GM23338 (cell line): ENCODE results near the gene POMT2. TPM values are rescaled to one million over a fixed set of nuclear protein-coding genes. Genes with fewer than 3 reads are reported as not detected.

Experiments used
- ATAC-seq: fragments of 200-7000 bp; cut with Tn5 transposase; 3 replicates; pipeline ENCODE4 v1.9.1; 2020
- DNase-seq: peaks from one replicate; pipeline ENCODE4 v3.0.0-alpha.2; 2015; ENCODE audit warnings: low spot score
- H2AFZ ChIP-seq: fragments of 200-600 bp; sonication (generic); 2 replicates; pipeline ENCODE4 v1.8.0; 2016; ENCODE audit warnings: antibody characterized with exemption, mild to moderate bottlenecking, moderate library complexity
- H3F3A ChIP-seq: fragments of 200-600 bp; sonication (generic); replicated peaks from 2 replicates; pipeline ENCODE4 v1.8.0; 2017; ENCODE audit warnings: antibody characterized with exemption, mixed run types, low read depth
- H3K27ac ChIP-seq: fragments of 200-600 bp; sonication (generic); 2 replicates; pipeline ENCODE4 v1.6.1; 2016; ENCODE audit warnings: low read depth
- H3K27me3 ChIP-seq: fragments of 200-600 bp; sonication (generic); 2 replicates; pipeline ENCODE4 v1.8.0; 2016; ENCODE audit warnings: mild to moderate bottlenecking, mixed run types, moderate library complexity; ENCODE audit not compliant: insufficient read depth
- H3K36me3 ChIP-seq: fragments of 200-600 bp; sonication (generic); 2 replicates; pipeline ENCODE4 v1.8.0; 2016; ENCODE audit warnings: mild to moderate bottlenecking; ENCODE audit not compliant: insufficient read depth
- H3K4me1 ChIP-seq: fragments of 200-600 bp; sonication (generic); 2 replicates; pipeline ENCODE4 v1.8.0; 2016; ENCODE audit warnings: mild to moderate bottlenecking, moderate library complexity; ENCODE audit not compliant: insufficient read depth
- H3K4me2 ChIP-seq: fragments of 200-600 bp; sonication (generic); 2 replicates; pipeline ENCODE4 v1.7.1; 2017; ENCODE audit warnings: mixed run types
- H3K4me3 ChIP-seq: fragments of 200-600 bp; sonication (generic); 2 replicates; pipeline ENCODE4 v1.6.1; 2016; ENCODE audit warnings: mixed run types
- H3K79me2 ChIP-seq: fragments of 200-600 bp; sonication (generic); replicated peaks from 2 replicates; pipeline ENCODE4 v1.8.0; 2017; ENCODE audit warnings: mild to moderate bottlenecking; ENCODE audit not compliant: insufficient read depth
- H3K9me2 ChIP-seq: fragments of 200-600 bp; sonication (generic); 2 replicates; pipeline ENCODE4 v1.8.0; 2017; ENCODE audit not compliant: insufficient read depth
- H4K20me1 ChIP-seq: fragments of 200-600 bp; sonication (generic); replicated peaks from 2 replicates; pipeline ENCODE4 v1.8.0; 2017; ENCODE audit warnings: mild to moderate bottlenecking; ENCODE audit not compliant: insufficient read depth
- H3K27ac Mint-ChIP-seq: 2 replicates; pipeline ENCODE4 v1.8.0; 2020; ENCODE audit warnings: inconsistent platforms, mild to moderate bottlenecking, moderate library complexity, mixed read lengths
- H3K27me3 Mint-ChIP-seq: 3 replicates; pipeline ENCODE4 v1.8.0; 2022; ENCODE audit warnings: low read depth, mild to moderate bottlenecking, moderate library complexity, mixed read lengths, inconsistent platforms; ENCODE audit not compliant: insufficient read depth, poor library complexity
- H3K36me3 Mint-ChIP-seq: 3 replicates; pipeline ENCODE4 v1.8.0; 2021; ENCODE audit warnings: low read depth, mild to moderate bottlenecking, inconsistent platforms, moderate library complexity, mixed read lengths
- H3K4me1 Mint-ChIP-seq: 3 replicates; pipeline ENCODE4 v1.8.0; 2020; ENCODE audit warnings: mild to moderate bottlenecking, inconsistent platforms, mixed read lengths
- H3K4me3 Mint-ChIP-seq: 3 replicates; pipeline ENCODE4 v1.8.0; 2021; ENCODE audit warnings: moderate library complexity, mild to moderate bottlenecking, inconsistent platforms, mixed read lengths
- H3K9me3 Mint-ChIP-seq: 3 replicates; pipeline ENCODE4 v1.8.0; 2020; ENCODE audit warnings: moderate library complexity, mild to moderate bottlenecking, inconsistent platforms, mixed read lengths
- CREB1 ChIP-seq: fragments of 250-450 bp; sonication (Bioruptor Pico); IDR thresholded peaks from 2 replicates; pipeline ENCODE4 v1.5.0; 2020; ENCODE audit warnings: low read depth, mild to moderate bottlenecking, moderate library complexity
- EZH2 ChIP-seq: fragments of 200-600 bp; sonication (generic); IDR thresholded peaks from one replicate; pipeline ENCODE4 v1.8.0; 2017; ENCODE audit warnings: antibody characterized with exemption, mild to moderate bottlenecking, low read depth; ENCODE audit not compliant: unreplicated experiment
- JUNB ChIP-seq: IDR thresholded peaks from one replicate; pipeline ENCODE4 v1.6.1; 2016; ENCODE audit warnings: antibody characterized with exemption; ENCODE audit not compliant: unreplicated experiment
- NANOG ChIP-seq: IDR thresholded peaks from 2 replicates; pipeline ENCODE4 v1.6.1; 2016; ENCODE audit warnings: antibody characterized with exemption, borderline replicate concordance
- POLR2AphosphoS5 ChIP-seq: IDR thresholded peaks from 2 replicates; pipeline ENCODE4 v1.6.1; 2016; ENCODE audit warnings: antibody characterized with exemption, low read depth
- STAT1 ChIP-seq: IDR thresholded peaks from one replicate; pipeline ENCODE4 v1.6.1; 2016; ENCODE audit warnings: antibody characterized with exemption; ENCODE audit not compliant: unreplicated experiment
- ZNF114 ChIP-seq: fragments of 250-450 bp; sonication (Bioruptor Pico); IDR thresholded peaks from 2 replicates; pipeline ENCODE4 v1.5.0; 2020; ENCODE audit warnings: mild to moderate bottlenecking, moderate library complexity
- ZNF331 ChIP-seq: fragments of 250-450 bp; sonication (Bioruptor Pico); IDR thresholded peaks from 2 replicates; pipeline ENCODE4 v1.5.0; 2020; ENCODE audit warnings: low read depth, mild to moderate bottlenecking, moderate library complexity
- polyA plus RNA-seq: library from polyadenylated mRNA; unstranded; fragments of >200 nt; fragmentation: Nextera tagmentation; extraction: Ambion mirVana; gene quantifications from 2 replicates; pipeline ENCODE4 v1.2.1, GENCODE V29; 2016
- total RNA-seq: library from RNA; depleted of rRNA; stranded (reverse); fragments of >200 nt; shearing (Covaris generic); gene quantifications from 2 replicates; pipeline ENCODE4 v1.2.3, GENCODE V29; 2014
- TF ChIP-seq, protein P1 (sequence below): IDR thresholded peaks from 2 replicates; pipeline ENCODE4 v1.6.1; 2016; ENCODE audit warnings: antibody characterized with exemption
- TF ChIP-seq, protein P2 (sequence below), 2 experiments: fragments of 200-600 bp in 1 of 2; sonication (generic) in 1 of 2; conservative IDR thresholded peaks; 2 replicates each; pipeline versions ENCODE4 v1.5.1 to v1.6.1; 2016 to 2017; ENCODE audit warnings: antibody characterized with exemption in 2 of 2, low read depth in 2 of 2, mild to moderate bottlenecking in 2 of 2, moderate library complexity in 1 of 2
- TF ChIP-seq, protein P3 (sequence below): IDR thresholded peaks from one replicate; pipeline ENCODE4 v1.6.1; 2018; ENCODE audit warnings: antibody characterized with exemption; ENCODE audit not compliant: unreplicated experiment
- TF ChIP-seq, protein P4 (sequence below): fragments of 250-450 bp; sonication (Bioruptor Pico); IDR thresholded peaks from 2 replicates; pipeline ENCODE4 v1.5.0; 2020; ENCODE audit warnings: mild to moderate bottlenecking, moderate library complexity

The POMT2 gene
- total and polyA plus RNA-seq, 2 experiments from 2014 or later = 24.3 to 29.9 TPM

DNA sequence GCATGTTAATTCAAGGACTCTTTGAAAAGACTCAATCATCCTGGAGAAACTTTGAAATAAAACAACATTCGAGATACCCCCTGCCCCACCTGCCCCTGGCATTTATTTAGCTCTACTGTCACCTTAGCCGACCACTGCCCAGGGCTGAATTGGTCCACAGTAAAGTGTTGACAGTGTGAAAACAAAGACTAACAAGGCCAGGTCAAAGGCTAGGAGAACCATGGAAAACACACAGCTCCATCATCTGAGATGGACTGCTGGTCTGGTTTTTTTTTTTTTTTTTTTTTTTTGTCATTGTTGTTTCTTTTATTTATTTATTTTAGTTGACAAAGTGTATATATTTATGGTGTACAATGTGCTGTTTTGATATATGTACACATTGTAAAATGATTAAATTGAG, 25.8 kb upstream of the POMT2 start:
- Mint-ChIP-seq H3K27ac (no peak overlapping the region), H3K27me3 (no peaks in the 10 kb centered on the region), H3K4me3 (no peak overlapping the region), H3K36me3 (peaks cover 9% of the 10 kb centered on the region; the same call in 2 of the 3 replicates), H3K4me1 (peaks cover 22% of the 10 kb centered on the region), H3K9me3 (no peaks in the 10 kb centered on the region; the same call in 2 of the 3 replicates)
- no peak overlapping the region for H3K4me3 ChIP-seq
- DNase-seq = no peak
- no peak for ATAC-seq
- no peak overlapping the region for H3K4me2 ChIP-seq
- H4K20me1 ChIP-seq = no peaks in the 10 kb centered on the region
- H3K27me3 ChIP-seq = no peaks in the 10 kb centered on the region
- H3K4me1 ChIP-seq = peaks cover 9% of the 10 kb centered on the region
- TF ChIP-seq ZNF331 = no peak
- no peak for TF ChIP-seq EZH2
- TF ChIP-seq, protein P1, sequence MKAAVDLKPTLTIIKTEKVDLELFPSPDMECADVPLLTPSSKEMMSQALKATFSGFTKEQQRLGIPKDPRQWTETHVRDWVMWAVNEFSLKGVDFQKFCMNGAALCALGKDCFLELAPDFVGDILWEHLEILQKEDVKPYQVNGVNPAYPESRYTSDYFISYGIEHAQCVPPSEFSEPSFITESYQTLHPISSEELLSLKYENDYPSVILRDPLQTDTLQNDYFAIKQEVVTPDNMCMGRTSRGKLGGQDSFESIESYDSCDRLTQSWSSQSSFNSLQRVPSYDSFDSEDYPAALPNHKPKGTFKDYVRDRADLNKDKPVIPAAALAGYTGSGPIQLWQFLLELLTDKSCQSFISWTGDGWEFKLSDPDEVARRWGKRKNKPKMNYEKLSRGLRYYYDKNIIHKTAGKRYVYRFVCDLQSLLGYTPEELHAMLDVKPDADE = no peak
- TF ChIP-seq POLR2AphosphoS5 = no peak
- no peak for TF ChIP-seq JUNB
- TF ChIP-seq, protein P2, sequence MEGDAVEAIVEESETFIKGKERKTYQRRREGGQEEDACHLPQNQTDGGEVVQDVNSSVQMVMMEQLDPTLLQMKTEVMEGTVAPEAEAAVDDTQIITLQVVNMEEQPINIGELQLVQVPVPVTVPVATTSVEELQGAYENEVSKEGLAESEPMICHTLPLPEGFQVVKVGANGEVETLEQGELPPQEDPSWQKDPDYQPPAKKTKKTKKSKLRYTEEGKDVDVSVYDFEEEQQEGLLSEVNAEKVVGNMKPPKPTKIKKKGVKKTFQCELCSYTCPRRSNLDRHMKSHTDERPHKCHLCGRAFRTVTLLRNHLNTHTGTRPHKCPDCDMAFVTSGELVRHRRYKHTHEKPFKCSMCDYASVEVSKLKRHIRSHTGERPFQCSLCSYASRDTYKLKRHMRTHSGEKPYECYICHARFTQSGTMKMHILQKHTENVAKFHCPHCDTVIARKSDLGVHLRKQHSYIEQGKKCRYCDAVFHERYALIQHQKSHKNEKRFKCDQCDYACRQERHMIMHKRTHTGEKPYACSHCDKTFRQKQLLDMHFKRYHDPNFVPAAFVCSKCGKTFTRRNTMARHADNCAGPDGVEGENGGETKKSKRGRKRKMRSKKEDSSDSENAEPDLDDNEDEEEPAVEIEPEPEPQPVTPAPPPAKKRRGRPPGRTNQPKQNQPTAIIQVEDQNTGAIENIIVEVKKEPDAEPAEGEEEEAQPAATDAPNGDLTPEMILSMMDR (conservative IDR thresholded peaks at IDR 0.05; ENCODE audit: low read depth in 2 of 2) = no peak
- TF ChIP-seq ZNF114 = no peak
- no peak for TF ChIP-seq CREB1 (CRISPR knock-in tag)
- TF ChIP-seq, protein P3, sequence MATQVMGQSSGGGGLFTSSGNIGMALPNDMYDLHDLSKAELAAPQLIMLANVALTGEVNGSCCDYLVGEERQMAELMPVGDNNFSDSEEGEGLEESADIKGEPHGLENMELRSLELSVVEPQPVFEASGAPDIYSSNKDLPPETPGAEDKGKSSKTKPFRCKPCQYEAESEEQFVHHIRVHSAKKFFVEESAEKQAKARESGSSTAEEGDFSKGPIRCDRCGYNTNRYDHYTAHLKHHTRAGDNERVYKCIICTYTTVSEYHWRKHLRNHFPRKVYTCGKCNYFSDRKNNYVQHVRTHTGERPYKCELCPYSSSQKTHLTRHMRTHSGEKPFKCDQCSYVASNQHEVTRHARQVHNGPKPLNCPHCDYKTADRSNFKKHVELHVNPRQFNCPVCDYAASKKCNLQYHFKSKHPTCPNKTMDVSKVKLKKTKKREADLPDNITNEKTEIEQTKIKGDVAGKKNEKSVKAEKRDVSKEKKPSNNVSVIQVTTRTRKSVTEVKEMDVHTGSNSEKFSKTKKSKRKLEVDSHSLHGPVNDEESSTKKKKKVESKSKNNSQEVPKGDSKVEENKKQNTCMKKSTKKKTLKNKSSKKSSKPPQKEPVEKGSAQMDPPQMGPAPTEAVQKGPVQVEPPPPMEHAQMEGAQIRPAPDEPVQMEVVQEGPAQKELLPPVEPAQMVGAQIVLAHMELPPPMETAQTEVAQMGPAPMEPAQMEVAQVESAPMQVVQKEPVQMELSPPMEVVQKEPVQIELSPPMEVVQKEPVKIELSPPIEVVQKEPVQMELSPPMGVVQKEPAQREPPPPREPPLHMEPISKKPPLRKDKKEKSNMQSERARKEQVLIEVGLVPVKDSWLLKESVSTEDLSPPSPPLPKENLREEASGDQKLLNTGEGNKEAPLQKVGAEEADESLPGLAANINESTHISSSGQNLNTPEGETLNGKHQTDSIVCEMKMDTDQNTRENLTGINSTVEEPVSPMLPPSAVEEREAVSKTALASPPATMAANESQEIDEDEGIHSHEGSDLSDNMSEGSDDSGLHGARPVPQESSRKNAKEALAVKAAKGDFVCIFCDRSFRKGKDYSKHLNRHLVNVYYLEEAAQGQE = no peak
- TF ChIP-seq NANOG = no peak
- TF ChIP-seq, protein P4, sequence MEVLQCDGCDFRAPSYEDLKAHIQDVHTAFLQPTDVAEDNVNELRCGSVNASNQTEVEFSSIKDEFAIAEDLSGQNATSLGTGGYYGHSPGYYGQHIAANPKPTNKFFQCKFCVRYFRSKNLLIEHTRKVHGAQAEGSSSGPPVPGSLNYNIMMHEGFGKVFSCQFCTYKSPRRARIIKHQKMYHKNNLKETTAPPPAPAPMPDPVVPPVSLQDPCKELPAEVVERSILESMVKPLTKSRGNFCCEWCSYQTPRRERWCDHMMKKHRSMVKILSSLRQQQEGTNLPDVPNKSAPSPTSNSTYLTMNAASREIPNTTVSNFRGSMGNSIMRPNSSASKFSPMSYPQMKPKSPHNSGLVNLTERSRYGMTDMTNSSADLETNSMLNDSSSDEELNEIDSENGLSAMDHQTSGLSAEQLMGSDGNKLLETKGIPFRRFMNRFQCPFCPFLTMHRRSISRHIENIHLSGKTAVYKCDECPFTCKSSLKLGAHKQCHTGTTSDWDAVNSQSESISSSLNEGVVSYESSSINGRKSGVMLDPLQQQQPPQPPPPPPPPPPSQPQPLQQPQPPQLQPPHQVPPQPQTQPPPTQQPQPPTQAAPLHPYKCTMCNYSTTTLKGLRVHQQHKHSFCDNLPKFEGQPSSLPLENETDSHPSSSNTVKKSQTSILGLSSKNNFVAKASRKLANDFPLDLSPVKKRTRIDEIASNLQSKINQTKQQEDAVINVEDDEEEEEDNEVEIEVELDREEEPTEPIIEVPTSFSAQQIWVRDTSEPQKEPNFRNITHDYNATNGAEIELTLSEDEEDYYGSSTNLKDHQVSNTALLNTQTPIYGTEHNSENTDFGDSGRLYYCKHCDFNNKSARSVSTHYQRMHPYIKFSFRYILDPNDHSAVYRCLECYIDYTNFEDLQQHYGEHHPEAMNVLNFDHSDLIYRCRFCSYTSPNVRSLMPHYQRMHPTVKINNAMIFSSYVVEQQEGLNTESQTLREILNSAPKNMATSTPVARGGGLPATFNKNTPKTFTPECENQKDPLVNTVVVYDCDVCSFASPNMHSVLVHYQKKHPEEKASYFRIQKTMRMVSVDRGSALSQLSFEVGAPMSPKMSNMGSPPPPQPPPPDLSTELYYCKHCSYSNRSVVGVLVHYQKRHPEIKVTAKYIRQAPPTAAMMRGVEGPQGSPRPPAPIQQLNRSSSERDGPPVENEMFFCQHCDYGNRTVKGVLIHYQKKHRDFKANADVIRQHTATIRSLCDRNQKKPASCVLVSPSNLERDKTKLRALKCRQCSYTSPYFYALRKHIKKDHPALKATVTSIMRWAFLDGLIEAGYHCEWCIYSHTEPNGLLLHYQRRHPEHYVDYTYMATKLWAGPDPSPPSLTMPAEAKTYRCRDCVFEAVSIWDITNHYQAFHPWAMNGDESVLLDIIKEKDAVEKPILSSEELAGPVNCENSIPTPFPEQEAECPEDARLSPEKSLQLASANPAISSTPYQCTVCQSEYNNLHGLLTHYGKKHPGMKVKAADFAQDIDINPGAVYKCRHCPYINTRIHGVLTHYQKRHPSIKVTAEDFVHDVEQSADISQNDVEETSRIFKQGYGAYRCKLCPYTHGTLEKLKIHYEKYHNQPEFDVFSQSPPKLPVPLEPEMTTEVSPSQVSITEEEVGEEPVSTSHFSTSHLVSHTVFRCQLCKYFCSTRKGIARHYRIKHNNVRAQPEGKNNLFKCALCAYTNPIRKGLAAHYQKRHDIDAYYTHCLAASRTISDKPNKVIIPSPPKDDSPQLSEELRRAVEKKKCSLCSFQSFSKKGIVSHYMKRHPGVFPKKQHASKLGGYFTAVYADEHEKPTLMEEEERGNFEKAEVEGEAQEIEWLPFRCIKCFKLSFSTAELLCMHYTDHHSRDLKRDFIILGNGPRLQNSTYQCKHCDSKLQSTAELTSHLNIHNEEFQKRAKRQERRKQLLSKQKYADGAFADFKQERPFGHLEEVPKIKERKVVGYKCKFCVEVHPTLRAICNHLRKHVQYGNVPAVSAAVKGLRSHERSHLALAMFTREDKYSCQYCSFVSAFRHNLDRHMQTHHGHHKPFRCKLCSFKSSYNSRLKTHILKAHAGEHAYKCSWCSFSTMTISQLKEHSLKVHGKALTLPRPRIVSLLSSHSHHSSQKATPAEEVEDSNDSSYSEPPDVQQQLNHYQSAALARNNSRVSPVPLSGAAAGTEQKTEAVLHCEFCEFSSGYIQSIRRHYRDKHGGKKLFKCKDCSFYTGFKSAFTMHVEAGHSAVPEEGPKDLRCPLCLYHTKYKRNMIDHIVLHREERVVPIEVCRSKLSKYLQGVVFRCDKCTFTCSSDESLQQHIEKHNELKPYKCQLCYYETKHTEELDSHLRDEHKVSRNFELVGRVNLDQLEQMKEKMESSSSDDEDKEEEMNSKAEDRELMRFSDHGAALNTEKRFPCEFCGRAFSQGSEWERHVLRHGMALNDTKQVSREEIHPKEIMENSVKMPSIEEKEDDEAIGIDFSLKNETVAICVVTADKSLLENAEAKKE (CRISPR knock-in tag) = no peak
- TF ChIP-seq STAT1 = no peak
- H2AFZ ChIP-seq = no peak overlapping the region
- H3K27ac ChIP-seq = no peak overlapping the region
- peaks cover 4% of the 10 kb centered on the region; the same call in 1 of the 2 replicates for H3K9me2 ChIP-seq
- no peaks in the 10 kb centered on the region for H3K79me2 ChIP-seq
- H3K36me3 ChIP-seq = no peaks in the 10 kb centered on the region
- 0 out of 2 replicates have a peak, but pooled peaks cover 3% of the 10 kb centered on the region for H3F3A ChIP-seq
